OCI-LY1 (cell line): ENCODE measurements around the gene ZNF778.

Experiments
- CTCF ChIP-seq: fragments of 200-600 bp; sonication (generic), shearing (Covaris generic); IDR thresholded peaks from 2 replicates; pipeline ENCODE4 v1.5.1; 2017; ENCODE audit warnings: mild to moderate bottlenecking, antibody characterized with exemption, low read length, moderate library complexity, mixed read lengths
- EZH2 ChIP-seq: fragments of 200-600 bp; sonication (generic), shearing (Covaris generic); IDR thresholded peaks from 2 replicates; pipeline ENCODE4 v1.8.0; 2017; ENCODE audit warnings: borderline replicate concordance, mixed run types, mild to moderate bottlenecking, antibody characterized with exemption, low read length, moderate library complexity, mixed read lengths

GRCh38 chr16:89272631-89273030, 55.1 kb downstream of the ZNF778 start:
- TF ChIP-seq CTCF (no peak), EZH2 (no peak)
